ENCODE results near the gene PRND. TPM values are rescaled to one million over a fixed set of nuclear protein-coding genes. Genes with fewer than 3 reads are reported as not detected.
A peak's percentile ranks its signal among the peaks of the same experiment; 100 is the strongest.
"Not testable (repeated sequence)": the region's sequence is repeated elsewhere in the genome, so short reads cannot be mapped to it uniquely, and the experiment has no call there.

The PRND gene
- total RNA-seq, 1 experiment from 2014 or later, result not detected

GRCh38 chr20:4759100-4759884 lies 37.6 kb downstream of the PRND start:
- H3K79me2 ChIP-seq (ENCODE audit: low read length); intact Hi-C loops (cut with micrococcal nuclease); H3F3A ChIP-seq (ENCODE audit: low read length, unreplicated experiment); ATAC-seq; H3K27ac ChIP-seq (ENCODE audit: low read length); H3K9ac ChIP-seq (ENCODE audit: low read length); H3K4me1 ChIP-seq (ENCODE audit: insufficient read depth, low read length); H3K27me3 ChIP-seq (ENCODE audit: low read length); H3K4me2 ChIP-seq (ENCODE audit: low read length); H4K20me1 ChIP-seq (ENCODE audit: low read length); H3K4me3 ChIP-seq (ENCODE audit: low read length); BruUV-seq (replicated peaks); H3K9me2 ChIP-seq (replicated peaks; ENCODE audit: low read length); H3K9me3 ChIP-seq (ENCODE audit: low read length); H3K36me3 ChIP-seq (ENCODE audit: low read depth, low read length); H2AFZ ChIP-seq (ENCODE audit: low read length): not testable (repeated sequence)
- ChIA-PET CTCF (interaction anchor here (0.6 kb wide), 1 partner anchor 108 kb away, joined by 4 read pairs; no protein-coding TSS in a partner anchor), POLR2A (ENCODE audit: unreplicated experiment) (interaction anchor here (0.6 kb wide), 1 partner anchor 151 kb away, joined by 3 read pairs; no protein-coding TSS in a partner anchor)
- peak; percentile 35 for DNase-seq
- TF ChIP-seq, protein P1, sequence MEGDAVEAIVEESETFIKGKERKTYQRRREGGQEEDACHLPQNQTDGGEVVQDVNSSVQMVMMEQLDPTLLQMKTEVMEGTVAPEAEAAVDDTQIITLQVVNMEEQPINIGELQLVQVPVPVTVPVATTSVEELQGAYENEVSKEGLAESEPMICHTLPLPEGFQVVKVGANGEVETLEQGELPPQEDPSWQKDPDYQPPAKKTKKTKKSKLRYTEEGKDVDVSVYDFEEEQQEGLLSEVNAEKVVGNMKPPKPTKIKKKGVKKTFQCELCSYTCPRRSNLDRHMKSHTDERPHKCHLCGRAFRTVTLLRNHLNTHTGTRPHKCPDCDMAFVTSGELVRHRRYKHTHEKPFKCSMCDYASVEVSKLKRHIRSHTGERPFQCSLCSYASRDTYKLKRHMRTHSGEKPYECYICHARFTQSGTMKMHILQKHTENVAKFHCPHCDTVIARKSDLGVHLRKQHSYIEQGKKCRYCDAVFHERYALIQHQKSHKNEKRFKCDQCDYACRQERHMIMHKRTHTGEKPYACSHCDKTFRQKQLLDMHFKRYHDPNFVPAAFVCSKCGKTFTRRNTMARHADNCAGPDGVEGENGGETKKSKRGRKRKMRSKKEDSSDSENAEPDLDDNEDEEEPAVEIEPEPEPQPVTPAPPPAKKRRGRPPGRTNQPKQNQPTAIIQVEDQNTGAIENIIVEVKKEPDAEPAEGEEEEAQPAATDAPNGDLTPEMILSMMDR (conservative IDR thresholded peaks at IDR 0.05; ENCODE audit: low read depth, low read length), result peak; percentile 53

DNA sequence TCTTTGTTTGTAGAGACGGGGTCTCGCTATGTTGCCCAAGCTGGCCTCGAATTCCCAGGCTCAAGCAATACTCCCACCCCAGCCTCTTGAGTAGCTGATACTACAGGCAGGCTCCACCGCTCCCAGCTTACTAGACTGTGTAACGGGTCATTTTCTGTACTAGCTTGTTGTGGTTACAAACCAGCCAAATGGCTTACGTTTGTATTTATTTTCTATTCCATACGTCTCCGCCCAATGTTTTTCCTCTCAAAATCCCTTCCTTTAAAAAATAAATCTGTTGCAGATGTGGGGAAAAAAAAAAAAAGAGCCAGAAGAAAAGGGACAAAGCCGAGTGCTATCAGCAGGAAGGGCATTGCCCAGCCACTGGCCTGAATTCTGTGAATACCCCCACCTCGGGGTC lies 41.6 kb downstream of the PRND start:
- ATAC-seq (no peak), DNase-seq (no peak)
- H3K4me3 ChIP-seq (ENCODE audit: low read length), result no peak overlapping the region
- H3F3A ChIP-seq (ENCODE audit: low read length, unreplicated experiment), result no peaks in the 10 kb centered on the region
- H3K9ac ChIP-seq (ENCODE audit: low read length), result no peak overlapping the region
- ChIA-PET POLR2A (ENCODE audit: unreplicated experiment) (no interaction called here), CTCF (no interaction called here)
- no peaks in the 10 kb centered on the region for H3K9me3 ChIP-seq (ENCODE audit: low read length)
- no peaks in the 10 kb centered on the region for H4K20me1 ChIP-seq (ENCODE audit: low read length)
- no peak overlapping the region for H2AFZ ChIP-seq (ENCODE audit: low read length)
- BruUV-seq (replicated peaks), result no TSS peak
- no peak overlapping the region for H3K27ac ChIP-seq (ENCODE audit: low read length)
- intact Hi-C loops (cut with micrococcal nuclease), result no loop called here
- H3K4me1 ChIP-seq (ENCODE audit: insufficient read depth, low read length), result 0 out of 2 replicates have a peak, but pooled peaks cover 6% of the 10 kb centered on the region
- no peaks in the 10 kb centered on the region for H3K9me2 ChIP-seq (replicated peaks; ENCODE audit: low read length)
- no peaks in the 10 kb centered on the region for H3K36me3 ChIP-seq (ENCODE audit: low read depth, low read length)
- no peaks in the 10 kb centered on the region for H3K27me3 ChIP-seq (ENCODE audit: low read length)
- no peak for TF ChIP-seq EZH2 (IDR thresholded peaks at IDR 0.05; ENCODE audit: low read length, unreplicated experiment)
- no peak for TF ChIP-seq EZH2phosphoT487 (IDR thresholded peaks at IDR 0.05; ENCODE audit: borderline replicate concordance, low read length)
- TF ChIP-seq, protein P1 (conservative IDR thresholded peaks at IDR 0.05; ENCODE audit: low read depth, low read length), result no peak
- no peak overlapping the region for H3K4me2 ChIP-seq (ENCODE audit: low read length)
- H3K79me2 ChIP-seq (ENCODE audit: low read length), result no peaks in the 10 kb centered on the region

GRCh38 chr20:4763723-4764510 lies 42.2 kb downstream of the PRND start:
- DNase-seq, result no peak
- Histone ChIP-seq H3K4me2 (ENCODE audit: low read length) (no peak overlapping the region), H2AFZ (ENCODE audit: low read length) (no peak overlapping the region), H4K20me1 (ENCODE audit: low read length) (no peaks in the 10 kb centered on the region), H3K4me1 (ENCODE audit: insufficient read depth, low read length) (0 out of 2 replicates have a peak, but pooled peaks cover 6% of the 10 kb centered on the region), H3K9ac (ENCODE audit: low read length) (no peak overlapping the region), H3K27me3 (ENCODE audit: low read length) (no peaks in the 10 kb centered on the region), H3K9me2 (replicated peaks; ENCODE audit: low read length) (no peaks in the 10 kb centered on the region), H3K79me2 (ENCODE audit: low read length) (no peaks in the 10 kb centered on the region), H3F3A (ENCODE audit: low read length, unreplicated experiment) (no peaks in the 10 kb centered on the region), H3K4me3 (ENCODE audit: low read length) (no peak overlapping the region), H3K9me3 (ENCODE audit: low read length) (no peaks in the 10 kb centered on the region), H3K36me3 (ENCODE audit: low read depth, low read length) (no peaks in the 10 kb centered on the region), H3K27ac (ENCODE audit: low read length) (no peak overlapping the region)
- ChIA-PET CTCF (no interaction called here), POLR2A (ENCODE audit: unreplicated experiment) (no interaction called here)
- no peak for ATAC-seq
- intact Hi-C loops (cut with micrococcal nuclease), result no loop called here
- no TSS peak for BruUV-seq (replicated peaks)
- TF ChIP-seq, protein P1 (conservative IDR thresholded peaks at IDR 0.05; ENCODE audit: low read depth, low read length), result no peak
- TF ChIP-seq EZH2phosphoT487 (IDR thresholded peaks at IDR 0.05; ENCODE audit: borderline replicate concordance, low read length) (no peak), EZH2 (IDR thresholded peaks at IDR 0.05; ENCODE audit: low read length, unreplicated experiment) (no peak)

Measured in PC-3 (cell line).